ENCODE measurements around the gene OCA2. TPM values are rescaled to one million over a fixed set of nuclear protein-coding genes. Genes with fewer than 3 reads are reported as not detected.

Gene OCA2
- total and polyA plus RNA-seq, 2 of the 4 experiments (the other 2 are of a cell fraction): under 0.01 to 0.03 TPM

DNA sequence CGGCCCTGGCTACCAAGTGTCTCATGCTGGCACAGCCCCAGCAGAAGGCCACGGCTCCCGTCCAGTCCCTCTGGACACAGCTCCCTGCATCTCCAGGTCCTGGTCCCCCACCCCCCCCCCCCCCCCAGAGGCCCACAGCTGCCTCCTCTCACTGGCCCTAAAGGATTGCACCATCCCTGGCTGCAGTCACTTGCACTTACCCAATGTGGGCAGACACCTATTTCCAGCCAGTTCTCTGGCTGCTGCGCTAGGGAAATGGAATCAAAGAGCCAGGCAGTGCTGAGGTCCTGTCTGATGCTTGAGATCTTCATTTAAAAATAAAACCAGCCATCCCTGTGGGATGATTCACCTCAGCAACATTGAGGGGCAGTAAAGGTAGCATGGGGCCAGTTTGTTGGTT is 346.4 kb downstream of the OCA2 start:
- no peaks in the 10 kb centered on the region for H3K36me3 ChIP-seq (ENCODE audit: control insufficient read depth, insufficient read depth, low read length)
- no peak overlapping the region for H3K4me2 ChIP-seq (ENCODE audit: low read depth, low read length)
- TF ChIP-seq RCOR1 (IDR thresholded peaks at IDR 0.05; ENCODE audit: insufficient replicate concordance, low read length) (no peak), CHD1 (IDR thresholded peaks at IDR 0.05; ENCODE audit: low read depth, low read length) (no peak), RFX5 (IDR thresholded peaks at IDR 0.05; ENCODE audit: low read depth, low read length) (no peak), SMC3 (IDR thresholded peaks at IDR 0.05; ENCODE audit: low read depth, low read length) (no peak), NFE2L2 (IDR thresholded peaks at IDR 0.05; ENCODE audit: low read depth, low read length) (no peak)
- TF ChIP-seq, protein P1, sequence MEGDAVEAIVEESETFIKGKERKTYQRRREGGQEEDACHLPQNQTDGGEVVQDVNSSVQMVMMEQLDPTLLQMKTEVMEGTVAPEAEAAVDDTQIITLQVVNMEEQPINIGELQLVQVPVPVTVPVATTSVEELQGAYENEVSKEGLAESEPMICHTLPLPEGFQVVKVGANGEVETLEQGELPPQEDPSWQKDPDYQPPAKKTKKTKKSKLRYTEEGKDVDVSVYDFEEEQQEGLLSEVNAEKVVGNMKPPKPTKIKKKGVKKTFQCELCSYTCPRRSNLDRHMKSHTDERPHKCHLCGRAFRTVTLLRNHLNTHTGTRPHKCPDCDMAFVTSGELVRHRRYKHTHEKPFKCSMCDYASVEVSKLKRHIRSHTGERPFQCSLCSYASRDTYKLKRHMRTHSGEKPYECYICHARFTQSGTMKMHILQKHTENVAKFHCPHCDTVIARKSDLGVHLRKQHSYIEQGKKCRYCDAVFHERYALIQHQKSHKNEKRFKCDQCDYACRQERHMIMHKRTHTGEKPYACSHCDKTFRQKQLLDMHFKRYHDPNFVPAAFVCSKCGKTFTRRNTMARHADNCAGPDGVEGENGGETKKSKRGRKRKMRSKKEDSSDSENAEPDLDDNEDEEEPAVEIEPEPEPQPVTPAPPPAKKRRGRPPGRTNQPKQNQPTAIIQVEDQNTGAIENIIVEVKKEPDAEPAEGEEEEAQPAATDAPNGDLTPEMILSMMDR (conservative IDR thresholded peaks at IDR 0.05; ENCODE audit: low read depth, low read length): no peak
- TF ChIP-seq, protein P2, sequence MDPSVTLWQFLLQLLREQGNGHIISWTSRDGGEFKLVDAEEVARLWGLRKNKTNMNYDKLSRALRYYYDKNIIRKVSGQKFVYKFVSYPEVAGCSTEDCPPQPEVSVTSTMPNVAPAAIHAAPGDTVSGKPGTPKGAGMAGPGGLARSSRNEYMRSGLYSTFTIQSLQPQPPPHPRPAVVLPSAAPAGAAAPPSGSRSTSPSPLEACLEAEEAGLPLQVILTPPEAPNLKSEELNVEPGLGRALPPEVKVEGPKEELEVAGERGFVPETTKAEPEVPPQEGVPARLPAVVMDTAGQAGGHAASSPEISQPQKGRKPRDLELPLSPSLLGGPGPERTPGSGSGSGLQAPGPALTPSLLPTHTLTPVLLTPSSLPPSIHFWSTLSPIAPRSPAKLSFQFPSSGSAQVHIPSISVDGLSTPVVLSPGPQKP (IDR thresholded peaks at IDR 0.05; ENCODE audit: borderline replicate concordance, low read depth, low read length): no peak
- no peak overlapping the region for H3K23ac ChIP-seq (ENCODE audit: low read depth, low read length)
- H2BK15ac ChIP-seq (ENCODE audit: low read depth, low read length): no peak overlapping the region
- no peaks in the 10 kb centered on the region for H3K27me3 ChIP-seq (ENCODE audit: control insufficient read depth, insufficient read depth, low read length)
- H2BK20ac ChIP-seq (ENCODE audit: low read depth, low read length): no peak overlapping the region
- intact Hi-C loops (cut with micrococcal nuclease) (no loop called here), in situ Hi-C loops (cut with MboI; ENCODE audit: low sequenced_read_pairs) (no loop called here), dilution Hi-C loops (cut with HindIII; ENCODE audit: low sequenced_read_pairs, unreplicated experiment) (no loop called here)
- no peak overlapping the region for H2AFZ ChIP-seq (replicated peaks; ENCODE audit: low read length, poor library complexity)
- no peak overlapping the region for H2BK120ac ChIP-seq (ENCODE audit: low read depth, low read length)
- no CpG with 5 or more reads among the region's 4 CpGs for WGBS, 2 experiments (ENCODE audit: extremely low coverage in 2 of 2, insufficient read length in 1 of 2)
- POLR2A ChIA-PET (ENCODE audit: unreplicated experiment): no interaction called here
- BruUV-seq (replicated peaks): no TSS peak
- H3K4ac ChIP-seq (ENCODE audit: low read depth, low read length): no peak overlapping the region
- H3K4me1 ChIP-seq (ENCODE audit: control insufficient read depth, insufficient read depth, low read length): no peaks in the 10 kb centered on the region
- H3K14ac ChIP-seq (replicated peaks; ENCODE audit: low read depth, low read length): no peak overlapping the region
- H3K9me1 ChIP-seq (ENCODE audit: insufficient read depth, low read length): no peaks in the 10 kb centered on the region
- H3K27ac ChIP-seq (ENCODE audit: insufficient read depth, low read length): no peak overlapping the region
- H3K4me3 ChIP-seq (ENCODE audit: insufficient read depth, low read depth, low read length): no peak overlapping the region
- H4K91ac ChIP-seq (ENCODE audit: insufficient read depth, low read depth, low read length): no peak overlapping the region
- H4K5ac ChIP-seq (ENCODE audit: low read depth, low read length): no peak overlapping the region
- no peak overlapping the region for H2BK5ac ChIP-seq (ENCODE audit: low read depth, low read length, poor library complexity, severe bottlenecking)
- no peak overlapping the region for H2AK9ac ChIP-seq (replicated peaks; ENCODE audit: low read depth, low read length, poor library complexity)
- no peak for DNase-seq
- no peak overlapping the region for H3K56ac ChIP-seq (ENCODE audit: extremely low read depth, insufficient read depth, low read length)
- H4K20me1 ChIP-seq (ENCODE audit: insufficient read depth, low read length): no peaks in the 10 kb centered on the region
- ATAC-seq (ENCODE audit: low read depth): no peak
- H3K18ac ChIP-seq (ENCODE audit: low read depth, low read length): no peak overlapping the region
- no peak overlapping the region for H4K8ac ChIP-seq (ENCODE audit: low read depth in 2 of 2, low read length in 2 of 2)
- CTCF ChIA-PET: no interaction called here
- H2AK5ac ChIP-seq (ENCODE audit: low read depth, low read length): no peak overlapping the region
- no peaks in the 10 kb centered on the region for H3K79me1 ChIP-seq (ENCODE audit: low read depth in 1 of 2, low read length in 2 of 2)
- H3K9me3 ChIP-seq (ENCODE audit: control insufficient read depth, insufficient read depth, low read length): peaks cover 32% of the 10 kb centered on the region
- H3K9ac ChIP-seq (ENCODE audit: low read depth, low read length): no peak overlapping the region

All from IMR-90 (cell line).